CD4-positive, alpha-beta T cell (primary cell): ENCODE results near the gene KLLN. TPM values are rescaled to one million over a fixed set of nuclear protein-coding genes. Genes with fewer than 3 reads are reported as not detected.

ENCODE experiments used
- ATAC-seq: fragments of 200-7000 bp; cut with Tn5 transposase; one replicate; pipeline ENCODE4 v1.10.0; 2022; ENCODE audit warnings: mild to moderate bottlenecking; ENCODE audit not compliant: poor library complexity
- CTCF ChIA-PET: fragments of 350-600 bp; sonication (Branson Sonifier 250); formaldehyde crosslinking; loops from one replicate; lab custom pipeline; 2021; ENCODE audit warnings: antibody characterized with exemption, inconsistent platforms; lab: Charles Lee
- POLR2A ChIA-PET: fragments of 350-600 bp; sonication (Branson Sonifier 250); formaldehyde crosslinking; loops from one replicate; lab custom pipeline; 2021; ENCODE audit warnings: antibody characterized with exemption, inconsistent platforms; lab: Charles Lee
- DNase-seq, 14 experiments: peaks; one replicate each; pipeline ENCODE4 v3.0.0-alpha.2; 2013 to 2020; ENCODE audit warnings: mixed read lengths in 2 of 14
- H3K27ac ChIP-seq, 2 donors: one replicate each; pipeline versions ENCODE4 v1.5.1 to v1.7.0; 2013; ENCODE audit warnings: low read length in 2 of 2, low read depth in 1 of 2, mild to moderate bottlenecking in 1 of 2
- H3K27me3 ChIP-seq, 2 experiments: 1 replicate in 1 of 2; 2 replicates in 1 of 2; pipeline versions ENCODE4 v1.6.1 to v1.7.0; 2013; ENCODE audit warnings: low read length in 2 of 2, control low read depth in 1 of 2, mild to moderate bottlenecking in 1 of 2, moderate library complexity in 1 of 2; ENCODE audit not compliant: insufficient read depth in 2 of 2, control insufficient read depth in 1 of 2
- H3K36me3 ChIP-seq: one replicate; pipeline ENCODE4 v1.6.1; 2013; ENCODE audit warnings: low read length, control low read depth; ENCODE audit not compliant: insufficient read depth
- H3K4me1 ChIP-seq: one replicate; pipeline ENCODE4 v1.6.1; 2013; ENCODE audit warnings: low read length, control low read depth; ENCODE audit not compliant: insufficient read depth
- H3K4me3 ChIP-seq: one replicate; pipeline ENCODE4 v1.5.1; 2013; ENCODE audit warnings: mild to moderate bottlenecking, low read length, moderate library complexity
- H3K9me3 ChIP-seq, 2 experiments: 1 replicate in 1 of 2; 2 replicates in 1 of 2; pipeline versions ENCODE4 v1.6.1 to v1.7.0; 2013; ENCODE audit warnings: low read length in 2 of 2, mild to moderate bottlenecking in 2 of 2, control low read depth in 1 of 2, moderate library complexity in 1 of 2; ENCODE audit not compliant: control insufficient read depth in 1 of 2, insufficient read depth in 1 of 2
- H3K27ac Mint-ChIP-seq: one replicate; pipeline ENCODE4 v1.8.0; 2020; ENCODE audit warnings: mixed read lengths
- H3K27me3 Mint-ChIP-seq: one replicate; pipeline ENCODE4 v1.8.0; 2021; ENCODE audit warnings: mixed read lengths
- H3K36me3 Mint-ChIP-seq: one replicate; pipeline ENCODE4 v1.8.0; 2021; ENCODE audit warnings: low read depth, mixed read lengths
- H3K4me1 Mint-ChIP-seq: one replicate; pipeline ENCODE4 v1.8.0; 2021; ENCODE audit warnings: low read depth, mixed read lengths
- H3K4me3 Mint-ChIP-seq: one replicate; pipeline ENCODE4 v1.8.0; 2020; ENCODE audit warnings: mild to moderate bottlenecking, mixed read lengths
- H3K9me3 Mint-ChIP-seq: one replicate; pipeline ENCODE4 v1.8.0; 2020; ENCODE audit warnings: mixed read lengths
- CTCF ChIP-seq: fragments of 200-600 bp; IDR thresholded peaks from one replicate; pipeline ENCODE4 v1.8.0; 2022; ENCODE audit warnings: antibody characterized with exemption, mild to moderate bottlenecking
- intact Hi-C, 2 experiments: fragments of 100-400 bp; cut with DNase I in 1 of 2; cut with micrococcal nuclease in 1 of 2; formaldehyde crosslinking; loops; one replicate each; pipeline versions ENCODE4 v1.15.1 to v1.9.0; 2023 to 2025; cut with DNase I, micrococcal nuclease
- total RNA-seq, 174 experiments: library from RNA in 2 of 174; stranded (reverse) in 2 of 174; gene quantifications; one replicate each; pipeline ENCODE4 v1.2.3 and lab custom pipeline; 2021 to 2026

Gene KLLN
- total RNA-seq, 2 experiments from 2014 or later = 0.33 to 0.36 TPM

DNA sequence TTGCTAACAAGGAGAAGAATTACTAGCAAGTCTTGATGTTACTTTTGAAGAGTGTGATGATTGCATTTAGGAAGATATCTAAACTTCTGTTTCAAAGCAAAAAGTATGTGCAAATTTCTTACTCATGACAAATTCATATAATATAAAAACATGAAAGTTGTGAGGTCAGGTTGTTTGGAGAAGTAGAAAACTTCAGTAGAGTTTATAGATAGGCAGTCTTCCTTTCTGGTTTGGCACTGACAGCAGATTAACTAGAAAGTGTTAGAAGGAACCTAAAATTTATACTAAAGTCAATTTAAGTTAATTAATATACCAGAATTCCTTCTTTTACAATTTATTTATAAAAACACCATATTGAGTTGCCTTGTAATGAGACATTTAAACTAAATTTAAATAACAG is 17.0 kb upstream of the KLLN start:
- ChIA-PET POLR2A (interaction anchor here (1.8 kb wide), 1 partner anchor 16 kb away, joined by 8 read pairs; the partner anchor contains the start of genes KLLN and PTEN), CTCF (no interaction called here)
- intact Hi-C loops = loop anchor here in 1 of 2 experiments (5.0 kb wide), 1 partner anchor 37 kb away; no protein-coding TSS in a partner anchor
- H3K4me3 ChIP-seq = no peak overlapping the region
- Mint-ChIP-seq H3K27me3 (no peaks in the 10 kb centered on the region), H3K27ac (peak overlapping the region; percentile 24), H3K36me3 (peaks cover 68% of the 10 kb centered on the region), H3K4me1 (peaks cover 59% of the 10 kb centered on the region), H3K9me3 (no peaks in the 10 kb centered on the region), H3K4me3 (no peak overlapping the region)
- no peak for TF ChIP-seq CTCF
- no peak overlapping the region for H3K27ac ChIP-seq
- H3K9me3 ChIP-seq = no peaks in the 10 kb centered on the region
- DNase-seq (no peak), ATAC-seq (no peak)
- H3K4me1 ChIP-seq = no peaks in the 10 kb centered on the region
- no peaks in the 10 kb centered on the region for H3K27me3 ChIP-seq
- H3K36me3 ChIP-seq = peaks cover 11% of the 10 kb centered on the region

- no peaks in the 10 kb centered on the region for H3K27me3 ChIP-seq
- Mint-ChIP-seq H3K36me3 (peaks cover 68% of the 10 kb centered on the region), H3K4me3 (peak overlapping the region; percentile 0), H3K27me3 (no peaks in the 10 kb centered on the region), H3K4me1 (peaks cover 70% of the 10 kb centered on the region), H3K27ac (peak overlapping the region; percentile 4), H3K9me3 (no peaks in the 10 kb centered on the region)
- ATAC-seq = no peak
- H3K36me3 ChIP-seq = peaks cover 10% of the 10 kb centered on the region
- no peaks in the 10 kb centered on the region for H3K9me3 ChIP-seq
- no peak for DNase-seq
- no peak overlapping the region for H3K27ac ChIP-seq
- CTCF ChIA-PET = interaction anchor here (0.6 to 0.9 kb wide), 2 partner anchors 13 to 45 kb away, joined by 3 to 4 read pairs; no protein-coding TSS in a partner anchor
- POLR2A ChIA-PET = interaction anchor here (1.6 to 1.8 kb wide), 2 partner anchors 15 to 17 kb away, joined by 5 to 8 read pairs; partner anchors contain the start of genes KLLN and PTEN
- no peak overlapping the region for H3K4me3 ChIP-seq
- intact Hi-C loops = no loop called here
- H3K4me1 ChIP-seq = no peaks in the 10 kb centered on the region
- TF ChIP-seq CTCF = no peak
Measured at GRCh38 chr10:87878664-87879459, 15.5 kb upstream of the KLLN start.

- Histone ChIP-seq H3K4me3 (no peak overlapping the region), H3K27ac (no peak overlapping the region), H3K4me1 (peaks cover 13% of the 10 kb centered on the region), H3K36me3 (peaks cover 7% of the 10 kb centered on the region), H3K27me3 (no peaks in the 10 kb centered on the region), H3K9me3 (no peaks in the 10 kb centered on the region)
- ATAC-seq (no peak), DNase-seq (no peak)
- POLR2A ChIA-PET = interaction anchor here (0.8 to 3.5 kb wide), 2 partner anchors 13 to 253 kb away, joined by 3 to 30 read pairs; partner anchors contain the start of genes KLLN and PTEN
- Mint-ChIP-seq H3K4me1 (peaks cover 69% of the 10 kb centered on the region), H3K27ac (no peak overlapping the region), H3K27me3 (no peaks in the 10 kb centered on the region), H3K36me3 (peaks cover 58% of the 10 kb centered on the region), H3K9me3 (no peaks in the 10 kb centered on the region), H3K4me3 (no peak overlapping the region)
- CTCF ChIA-PET = interaction anchor here (1.0 to 2.6 kb wide), 2 partner anchors 10 to 15 kb away, joined by 3 to 7 read pairs; no protein-coding TSS in a partner anchor
- no peak for TF ChIP-seq CTCF
- intact Hi-C loops = no loop called here
Measured at GRCh38 chr10:87875929-87876571, 12.7 kb upstream of the KLLN start.
